ENCODE data around the gene PIBF1.

DNA sequence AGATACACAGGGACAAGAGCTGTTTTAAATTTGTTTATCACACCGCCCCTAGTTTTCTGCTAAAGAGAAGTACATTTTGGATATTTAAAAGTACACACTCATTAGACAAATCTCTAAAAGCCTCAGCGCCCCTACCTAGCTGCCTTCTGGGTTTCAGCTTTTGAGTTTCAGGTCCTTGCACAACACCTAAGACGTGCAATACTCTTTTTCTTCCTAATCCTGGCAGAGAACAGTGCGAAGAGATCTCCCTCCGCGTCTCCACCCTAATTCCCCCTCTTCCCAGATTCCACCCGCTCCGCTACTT, 276.5 kb downstream of the PIBF1 start:
- TF ChIP-seq POLR2AphosphoS5 (IDR thresholded peaks at IDR 0.05; ENCODE audit: low read depth, low read length) (no peak), SIN3A (IDR thresholded peaks at IDR 0.05; ENCODE audit: borderline replicate concordance, insufficient read depth, low read length) (no peak)

Measured in PFSK-1 (cell line).